HT-29 (cell line): ENCODE data around the gene RAB19. TPM values are rescaled to one million over a fixed set of nuclear protein-coding genes. Genes with fewer than 3 reads are reported as not detected.

Source experiments
- DNase-seq: peaks from one replicate; pipeline ENCODE4 v3.0.0-alpha.2; 2015; ENCODE audit warnings: low spot score
- total RNA-seq: library from RNA; depleted of rRNA; stranded (reverse); fragments of >200 nt; shearing (Covaris generic); gene quantifications from 2 replicates; pipeline ENCODE4 v1.2.3, GENCODE V29; 2014; rRNA removed

RAB19 gene, protein sequence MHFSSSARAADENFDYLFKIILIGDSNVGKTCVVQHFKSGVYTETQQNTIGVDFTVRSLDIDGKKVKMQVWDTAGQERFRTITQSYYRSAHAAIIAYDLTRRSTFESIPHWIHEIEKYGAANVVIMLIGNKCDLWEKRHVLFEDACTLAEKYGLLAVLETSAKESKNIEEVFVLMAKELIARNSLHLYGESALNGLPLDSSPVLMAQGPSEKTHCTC
- 2.0 and 5.3 TPM in 2 replicates for total RNA-seq

DNA sequence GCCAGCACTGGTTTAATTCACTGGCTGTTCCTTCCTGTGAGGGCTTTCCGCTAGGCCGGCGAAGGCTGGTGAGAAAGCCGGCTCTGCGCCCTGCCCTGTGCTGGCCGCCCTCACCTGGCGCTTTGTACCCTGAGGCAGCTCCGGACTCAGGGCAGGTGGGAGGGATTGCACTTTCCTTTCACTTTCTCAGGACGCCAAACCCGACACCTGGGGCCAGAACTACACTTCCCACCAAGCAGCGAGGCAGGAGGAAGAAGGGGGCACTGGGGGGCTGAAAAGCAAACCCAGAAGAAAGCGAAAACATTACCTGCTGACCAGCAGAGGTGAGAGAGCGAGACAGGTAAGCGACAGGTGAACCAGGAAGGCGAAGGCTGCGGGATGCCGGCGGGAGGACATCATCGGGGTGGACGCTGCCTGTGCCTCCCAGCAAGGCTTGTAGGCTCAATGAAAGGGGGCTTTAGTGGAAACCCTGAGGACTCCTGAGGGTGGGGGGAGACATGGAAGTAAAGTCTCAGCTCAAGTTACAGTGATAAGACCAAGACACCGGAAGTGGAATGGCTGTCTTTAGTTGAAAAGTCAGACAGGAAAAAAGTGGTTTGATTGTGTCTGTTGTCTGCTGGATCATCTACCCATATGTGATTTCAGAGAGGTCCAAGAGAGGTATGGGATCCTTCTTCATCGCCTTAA lies at the start of gene RAB19:
Gene RAB19, plus strand, starts transcription at position 181 of the 687 bp plus-strand sequence. CDS start 3,589 bp downstream, outside the sequence.
- peak; percentile 69 for DNase-seq

DNA sequence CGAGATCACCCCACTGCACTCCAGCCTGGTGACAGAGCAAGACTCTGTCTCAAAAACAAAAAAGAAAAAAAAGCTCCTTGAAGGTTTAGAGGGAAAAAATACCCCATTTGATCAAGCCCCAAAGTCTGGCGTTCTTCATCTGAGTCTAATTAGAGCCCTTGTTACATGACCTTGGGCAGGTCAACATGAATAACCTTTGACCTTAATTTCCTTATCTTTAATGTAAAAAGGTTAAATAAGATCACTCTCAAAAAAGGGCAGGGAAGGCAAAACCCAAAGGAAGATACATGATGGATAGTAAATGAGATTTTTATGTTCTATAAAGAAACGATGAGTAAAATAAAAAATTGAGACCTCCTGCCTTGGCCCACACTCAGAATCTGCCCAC lies 45.8 kb upstream of the RAB19 start:
- DNase-seq, result no peak

DNA sequence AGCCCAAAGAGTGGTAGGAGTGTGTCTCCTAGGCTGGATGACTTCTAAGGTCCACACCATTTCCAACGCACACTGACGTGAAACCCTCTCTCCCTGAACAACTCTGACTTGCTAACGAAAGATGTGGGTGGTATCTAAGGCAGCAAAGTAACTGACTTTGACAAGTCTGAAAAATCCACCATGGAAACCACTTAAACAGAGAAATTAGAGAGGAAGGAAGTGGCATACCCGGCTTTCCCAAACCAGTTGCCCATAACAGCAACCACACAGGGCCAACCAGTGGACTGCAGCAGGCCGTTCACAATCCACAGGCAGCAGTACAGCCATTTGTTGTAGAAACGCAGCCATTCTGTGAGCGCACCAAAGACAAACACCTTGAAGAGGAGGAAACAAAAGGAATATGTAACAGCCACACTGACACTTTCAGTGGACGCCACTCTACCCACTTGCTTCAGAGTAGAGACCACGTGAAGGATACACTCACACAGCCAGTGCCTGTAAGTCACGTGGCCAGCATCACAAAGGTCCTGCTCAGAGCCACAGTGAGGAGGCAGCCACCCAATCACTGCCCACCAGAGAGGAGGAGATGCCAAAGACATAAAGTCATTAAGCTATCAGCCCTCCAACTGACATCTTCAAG lies 45.3 kb upstream of the RAB19 start:
- no peak for DNase-seq

DNA sequence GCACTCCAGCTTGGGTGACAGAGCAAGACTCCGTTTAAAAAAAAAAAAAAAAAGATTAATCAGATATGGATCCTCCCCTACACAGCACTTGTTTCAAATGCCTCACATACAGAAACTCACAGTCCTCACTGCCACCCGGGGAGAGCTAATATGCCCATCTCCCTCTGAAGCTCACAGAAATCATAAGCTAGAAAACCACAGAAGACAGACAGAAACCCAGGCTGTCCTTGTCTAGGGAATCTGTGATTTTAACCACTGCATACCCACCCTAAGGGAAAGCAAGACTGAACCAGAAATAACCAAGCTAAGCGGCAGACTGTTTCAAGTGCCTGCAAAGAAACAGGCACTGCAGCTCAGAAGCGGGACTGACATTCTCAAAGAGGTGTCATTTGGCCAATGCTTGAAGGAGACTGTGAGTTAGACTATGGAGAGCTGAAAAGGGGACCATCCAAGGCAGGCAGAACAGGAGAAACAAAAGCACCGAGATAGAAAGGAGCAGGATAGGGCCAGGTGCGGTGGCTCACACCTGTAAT lies 43.1 kb upstream of the RAB19 start:
- DNase-seq, result no peak

DNA sequence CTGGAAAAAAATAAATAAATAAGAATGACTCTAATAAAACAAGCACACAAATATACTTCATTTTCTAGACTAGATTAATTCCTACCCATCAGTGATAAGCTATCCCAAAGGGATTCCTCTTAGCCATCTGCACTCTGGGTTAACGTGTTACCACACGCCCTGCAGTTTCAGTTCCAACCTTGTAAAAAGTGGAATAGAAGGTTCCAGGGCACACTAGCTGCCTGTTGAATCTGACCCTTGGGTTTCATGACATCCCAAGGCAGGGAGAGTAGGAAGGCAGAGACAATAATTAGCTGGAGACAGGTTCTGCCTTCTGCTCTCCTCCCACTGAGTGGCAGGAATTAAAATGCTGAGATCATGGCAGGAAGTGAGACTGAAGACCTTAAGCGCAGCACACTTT lies 39.0 kb upstream of the RAB19 start:
- DNase-seq, result no peak

DNA sequence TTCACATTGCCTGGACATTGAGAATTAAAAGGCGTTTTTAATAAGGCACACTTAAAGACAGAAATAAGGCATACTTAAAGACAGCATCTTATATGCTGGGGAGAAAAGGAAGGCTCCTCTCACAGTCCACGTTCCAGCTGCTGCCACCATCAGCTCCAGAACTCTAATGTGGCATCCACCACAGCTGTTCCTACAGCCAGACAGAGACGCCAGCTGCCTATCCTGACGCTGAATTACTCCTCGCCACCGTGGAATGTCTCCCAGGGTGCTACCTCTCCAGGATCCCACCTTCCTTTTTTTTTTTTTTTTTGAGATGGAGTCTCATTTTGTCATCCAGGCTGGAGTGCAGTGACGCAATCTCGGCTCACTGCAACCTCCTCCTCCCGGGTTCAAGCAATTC lies 36.3 kb upstream of the RAB19 start:
- DNase-seq, result no peak

DNA sequence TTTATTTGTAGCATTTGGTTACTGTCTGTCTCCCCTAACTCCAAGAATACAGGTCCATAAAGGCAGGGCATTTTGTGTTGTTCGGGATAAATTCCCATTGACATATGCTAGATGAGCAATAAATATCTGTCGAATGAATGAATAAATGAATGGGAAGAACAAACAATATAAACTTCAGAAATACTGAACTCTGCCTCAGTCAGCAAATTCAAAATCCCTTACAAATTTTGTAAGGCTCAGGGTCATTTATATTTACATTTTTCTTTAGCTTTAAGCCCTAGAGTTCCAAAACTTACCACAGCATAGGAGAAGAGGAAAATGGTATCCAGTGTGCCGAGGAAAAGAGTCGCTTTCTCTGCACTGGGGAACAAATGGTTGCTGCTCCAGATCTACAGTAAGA lies 34.6 kb upstream of the RAB19 start:
- no peak for DNase-seq

DNA sequence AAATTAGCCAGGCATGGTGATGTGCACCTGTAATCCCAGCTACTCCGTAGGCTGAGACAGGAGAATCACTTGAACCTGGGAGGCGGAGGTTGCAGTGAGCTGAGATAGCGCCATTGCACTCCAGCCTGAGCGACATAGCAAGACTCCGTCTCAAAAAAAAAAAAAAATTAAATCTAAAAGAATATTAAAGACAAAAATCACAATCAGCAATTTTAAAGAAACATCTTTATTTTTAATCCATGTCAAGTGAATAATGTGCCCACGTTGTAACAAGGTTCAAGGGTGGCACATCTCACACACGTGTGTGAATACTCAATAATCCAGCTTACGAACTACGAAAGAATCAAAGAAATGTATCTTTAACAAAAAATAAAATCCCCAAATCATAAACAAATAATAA lies 28.5 kb upstream of the RAB19 start:
- no peak for DNase-seq

DNA sequence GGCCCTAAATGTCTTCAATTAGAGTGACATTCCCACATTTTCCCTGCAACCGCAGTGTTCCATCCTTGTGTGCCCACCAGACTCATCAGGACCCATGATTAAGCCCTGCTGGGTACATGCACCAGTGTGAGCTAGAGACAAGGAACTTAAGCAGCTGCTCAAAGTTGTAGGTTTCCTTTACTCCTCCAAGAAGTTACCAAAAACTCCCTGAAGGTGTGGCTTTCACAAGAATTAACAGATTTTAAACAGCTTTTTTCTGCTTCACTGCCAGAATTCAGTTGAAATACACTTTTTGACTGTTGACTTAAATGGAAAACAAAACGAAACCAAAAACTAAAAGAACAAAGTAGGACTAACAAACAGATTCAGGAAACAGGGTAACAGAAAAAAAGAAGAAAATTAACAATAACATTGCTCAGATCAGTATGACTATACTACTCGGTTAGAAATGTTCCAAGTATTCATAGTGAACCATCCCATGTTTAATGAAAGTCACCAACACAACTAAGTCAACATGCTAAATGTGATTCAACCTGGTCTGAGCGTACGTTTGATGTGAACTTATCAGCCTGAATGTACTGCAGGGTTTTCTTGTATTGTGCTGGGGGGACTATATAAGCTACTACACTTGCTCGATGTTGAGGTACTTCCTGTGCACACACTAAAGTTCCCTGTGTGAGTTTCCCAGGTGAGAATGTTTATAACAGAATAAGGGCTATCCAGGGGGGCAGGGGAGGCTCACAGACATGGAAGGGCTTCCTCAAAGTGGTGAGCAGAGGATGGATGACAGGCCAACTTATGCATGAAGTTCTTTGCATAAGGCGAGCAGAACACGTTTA lies 27.7 kb upstream of the RAB19 start:
- no peak for DNase-seq

DNA sequence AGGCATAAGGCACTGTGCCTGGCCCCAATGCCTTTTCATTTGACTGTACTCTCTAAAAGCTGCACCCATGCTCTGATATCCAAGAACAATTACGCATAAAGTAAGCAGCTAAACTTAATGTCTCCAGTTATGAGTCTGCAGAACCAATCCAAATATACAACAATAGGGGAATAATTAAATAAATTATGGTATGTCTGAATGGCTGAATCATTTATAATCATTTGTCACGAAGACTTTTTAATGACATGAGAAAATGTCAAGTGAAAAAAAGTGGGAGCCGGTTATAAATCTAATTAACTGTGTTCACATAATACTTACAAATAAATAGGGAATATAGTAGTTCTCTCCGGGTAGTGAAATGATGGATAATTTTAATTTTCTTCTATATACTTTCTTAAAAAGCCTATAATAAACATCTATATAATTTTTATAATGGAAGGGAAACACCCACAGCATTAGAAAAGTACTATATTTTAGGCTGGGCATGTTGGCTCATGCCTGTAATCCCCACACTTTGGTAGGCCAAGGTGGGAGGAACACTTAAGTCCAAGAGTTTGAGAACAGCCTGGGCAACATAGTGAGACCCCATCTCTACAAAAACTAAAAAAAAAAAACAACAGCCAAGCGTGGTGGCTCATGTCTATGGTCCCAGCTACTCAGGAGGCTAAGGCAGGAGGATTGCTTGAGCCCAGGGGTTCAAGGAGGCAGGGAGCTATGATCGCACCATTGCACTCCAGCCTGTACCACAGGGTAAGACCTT lies 19.7 kb upstream of the RAB19 start:
- no peak for DNase-seq

DNA sequence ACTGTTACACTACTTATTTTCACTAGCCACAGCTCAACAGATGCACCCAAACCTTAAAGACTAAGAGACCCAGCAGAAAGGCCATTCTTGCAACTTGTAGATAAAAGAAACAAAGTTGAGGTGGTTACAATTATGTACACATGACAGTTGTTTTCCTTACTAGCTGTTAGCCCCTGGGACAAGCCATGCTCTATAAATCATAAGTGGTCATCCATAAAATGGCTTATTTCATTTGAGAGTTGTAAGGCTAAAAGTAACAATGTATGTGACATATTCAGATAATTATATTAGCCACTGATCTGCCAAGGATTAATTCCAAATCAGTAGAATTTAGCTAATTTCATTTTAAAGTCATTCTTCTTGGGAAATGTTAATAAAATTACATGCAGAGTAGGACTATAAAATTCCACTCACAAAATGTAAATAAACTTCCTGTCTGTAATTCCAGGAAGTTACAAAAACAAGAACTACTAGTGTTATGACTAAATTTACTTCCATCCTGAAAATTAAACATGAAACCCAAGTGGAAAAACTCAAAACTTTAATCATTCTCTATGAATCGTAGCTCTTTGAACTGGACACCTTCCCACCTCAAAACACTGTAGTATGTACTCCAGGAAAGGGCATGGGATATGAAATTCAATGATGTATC lies 18.8 kb upstream of the RAB19 start:
- DNase-seq, result no peak

DNA sequence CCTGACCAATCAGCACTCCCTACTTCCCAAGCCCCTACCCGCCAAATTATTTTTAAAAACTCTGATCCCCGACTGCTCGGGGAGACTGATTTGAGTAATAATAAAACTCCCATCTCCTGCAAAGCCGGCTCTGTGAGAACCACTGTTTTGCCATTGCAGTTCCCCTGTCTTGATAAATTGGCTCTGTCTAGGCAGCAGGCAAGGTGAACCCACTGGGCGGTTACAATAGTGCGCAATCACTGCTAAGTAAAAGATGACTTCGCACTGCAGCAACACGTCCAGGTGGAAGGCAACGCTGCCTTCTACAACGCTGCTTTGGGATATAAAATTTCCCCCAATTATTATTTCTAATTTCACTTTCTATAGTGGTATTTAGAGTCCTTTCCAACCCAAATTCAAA lies 14.4 kb upstream of the RAB19 start:
- no peak for DNase-seq

DNA sequence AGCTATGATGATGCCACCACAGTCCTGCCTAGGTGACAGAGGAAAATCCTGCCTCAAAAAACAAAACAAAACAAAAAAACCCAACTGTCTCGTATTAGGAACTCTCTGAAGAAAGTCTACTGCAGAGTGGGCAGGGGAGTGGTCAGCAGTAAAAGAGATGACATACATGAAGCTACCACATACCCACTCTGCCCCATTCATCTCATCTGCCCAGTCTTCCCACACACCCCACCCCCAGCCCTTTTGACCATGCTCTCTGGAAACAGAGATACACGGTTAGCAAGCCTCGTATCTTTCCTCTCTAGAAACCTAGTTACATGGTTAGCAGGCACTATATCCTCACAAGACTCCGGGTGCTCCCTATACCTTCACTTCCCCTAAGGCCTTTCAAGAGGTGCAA lies 13.8 kb upstream of the RAB19 start:
- no peak for DNase-seq

DNA sequence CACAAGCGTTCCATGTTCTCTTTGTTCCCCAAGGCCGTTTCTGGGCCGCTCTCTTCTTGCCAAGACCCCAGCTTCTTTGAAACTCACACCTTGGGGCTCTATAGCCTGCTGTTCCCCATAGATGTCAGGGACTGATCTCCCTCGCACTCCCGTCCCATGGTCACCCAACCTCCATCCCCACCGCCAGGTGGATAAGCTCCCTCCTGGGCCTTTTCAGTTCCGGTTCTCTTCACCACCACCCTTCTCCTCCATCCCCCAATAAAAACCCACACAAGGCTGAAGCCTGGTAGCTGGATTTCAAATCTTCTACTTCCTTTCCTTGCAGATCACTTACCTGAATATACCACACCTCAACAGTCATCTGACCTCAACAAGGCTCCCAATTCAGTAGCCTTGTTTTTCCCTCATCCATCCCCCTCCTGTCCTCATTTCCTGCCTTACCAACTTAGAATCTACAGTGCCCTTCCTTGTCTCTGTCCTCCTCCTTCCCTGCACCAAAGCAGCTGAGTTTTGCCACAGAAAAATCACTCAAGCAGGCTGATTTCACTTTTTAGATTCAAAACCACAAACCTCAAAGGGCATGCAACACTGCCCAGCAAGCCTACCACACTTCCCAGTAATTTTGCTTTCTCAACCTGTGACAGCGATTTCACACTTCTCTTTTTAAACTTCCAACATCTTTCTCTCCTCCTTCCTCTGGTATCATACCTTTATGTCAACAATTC lies 13.2 kb upstream of the RAB19 start:
- no peak for DNase-seq

DNA sequence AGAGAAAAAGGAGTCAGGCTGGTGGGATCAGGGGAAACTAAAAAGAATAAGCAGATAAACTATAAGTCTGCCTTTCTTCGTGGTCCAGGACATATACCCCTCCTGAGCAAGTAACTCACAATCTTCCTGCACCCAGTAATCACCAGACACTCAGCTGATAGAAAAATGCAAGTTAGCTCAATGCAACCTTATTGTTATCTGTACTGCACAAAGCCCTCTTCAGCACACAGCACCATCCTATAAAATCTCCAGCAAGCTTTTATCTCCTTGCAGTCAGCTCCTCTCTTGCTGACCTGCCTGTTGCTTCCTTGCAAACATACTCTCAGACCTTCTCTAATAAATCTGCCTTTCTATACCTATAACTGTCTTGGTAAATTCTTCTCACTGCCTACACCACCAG lies 12.2 kb upstream of the RAB19 start:
- no peak for DNase-seq

DNA sequence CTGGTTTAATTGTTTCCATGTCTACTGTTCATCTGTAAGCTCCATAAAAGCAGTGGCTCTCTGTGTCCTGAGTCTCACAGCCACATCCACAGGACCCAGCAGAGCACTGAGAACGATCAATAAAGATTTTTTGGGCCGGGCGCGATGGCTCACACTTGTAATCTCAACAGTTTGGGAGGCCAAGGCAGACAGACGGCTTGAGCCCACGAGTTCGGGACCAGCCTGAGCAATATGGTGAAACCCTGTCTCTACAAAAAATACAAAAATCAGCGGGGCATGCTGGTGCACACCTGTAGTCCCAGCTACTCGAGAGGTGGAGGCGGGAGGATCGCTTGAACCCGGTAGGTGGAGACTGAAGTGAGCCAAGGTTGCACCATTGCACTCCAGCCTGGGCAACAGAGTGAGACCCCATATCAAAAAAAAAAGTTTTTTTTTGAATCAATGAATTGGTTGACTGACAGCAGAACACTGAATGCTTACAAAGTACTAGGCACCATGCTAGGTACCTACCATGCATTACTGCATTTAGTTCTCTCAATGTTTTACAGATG lies 10.0 kb upstream of the RAB19 start:
- DNase-seq, result no peak

DNA sequence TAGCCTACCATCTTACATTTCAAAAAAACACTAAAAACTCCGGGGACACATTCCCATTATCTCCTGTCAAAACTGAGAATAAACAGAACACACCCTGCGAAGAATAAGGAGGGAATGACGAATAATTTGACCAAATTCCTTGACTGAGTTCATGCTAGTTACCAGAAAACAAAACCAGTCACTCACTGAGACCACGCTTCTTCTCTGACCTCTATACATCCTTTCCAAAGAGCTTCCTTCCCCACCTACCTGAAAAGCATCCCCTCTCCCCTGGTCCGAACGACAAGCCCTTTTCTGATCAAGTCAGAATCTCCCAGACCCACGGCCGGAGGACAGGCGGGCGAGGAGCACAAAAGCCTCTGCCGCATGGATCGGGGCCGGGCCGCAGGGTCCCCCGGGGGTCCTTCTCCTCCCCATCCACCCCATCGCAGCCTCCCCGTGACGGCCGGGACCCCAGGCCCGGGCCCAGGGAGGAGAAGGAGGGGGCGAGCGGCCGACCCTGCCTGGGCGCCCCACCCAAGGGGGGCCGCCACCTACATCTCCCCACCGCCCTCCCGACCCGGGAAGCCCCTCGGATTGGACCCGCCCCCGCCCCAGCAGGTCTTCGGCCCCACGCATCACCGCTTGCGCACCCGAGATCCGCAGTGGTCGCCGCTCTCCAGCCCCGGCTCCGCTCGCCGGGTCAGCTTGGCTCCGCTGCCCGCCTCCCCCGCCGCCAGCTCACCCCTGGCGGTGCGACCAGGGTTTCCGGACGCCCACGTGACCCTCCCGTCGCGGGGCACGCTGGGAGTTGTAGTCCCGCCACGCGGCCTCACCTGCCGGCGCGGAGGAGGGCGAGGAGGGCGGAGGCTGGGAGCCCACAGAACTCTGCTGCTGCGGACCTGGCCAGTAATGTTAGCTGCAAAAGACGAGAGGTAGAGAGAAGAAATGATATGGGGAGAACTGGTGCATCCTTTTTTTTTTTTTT lies 5.8 kb upstream of the RAB19 start, which contains the start of gene SLC37A3:
Gene SLC37A3, minus strand, starts transcription at position 747 of the 967 bp plus-strand sequence. CDS start 16,004 bp downstream, outside the sequence.
- peak; percentile 92 for DNase-seq

DNA sequence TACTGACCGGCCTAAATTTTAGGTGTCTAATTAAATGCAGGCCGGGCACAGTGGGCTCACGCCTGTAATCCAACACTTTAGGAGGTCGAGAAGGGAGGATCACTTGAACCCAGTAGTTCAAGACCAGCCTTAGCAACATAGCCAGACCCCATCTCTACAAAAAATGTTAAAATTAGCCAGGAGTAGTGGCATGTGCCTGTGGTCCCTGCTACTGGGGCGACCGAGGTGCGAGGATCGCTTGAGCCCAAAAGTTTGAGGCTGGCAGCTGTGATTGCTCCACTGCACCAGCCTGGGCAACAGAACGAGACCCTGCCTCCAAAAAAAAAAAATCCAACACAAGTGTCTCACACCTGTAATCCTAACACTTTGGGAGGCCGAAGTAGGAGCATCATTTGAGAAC lies 5.0 kb upstream of the RAB19 start:
- DNase-seq, result no peak
